Thyroid gland (tissue), 4 donors: ENCODE results near the gene TAC3.

Source experiments
- CTCF ChIP-seq, 6 experiments: fragments of 200-600 bp in 3 of 6; fragments of 450-650 bp in 3 of 6; sonication (generic) in 3 of 6; IDR thresholded peaks; one replicate each; pipeline ENCODE4 v1.5.1; 2016 to 2019; ENCODE audit warnings: antibody characterized with exemption in 6 of 6, mild to moderate bottlenecking in 2 of 6, inconsistent platforms in 1 of 6, moderate library complexity in 1 of 6
- POLR2A ChIP-seq, 2 donors: fragments of 450-650 bp; IDR thresholded peaks; one replicate each; pipeline ENCODE4 v1.6.1; 2017; ENCODE audit warnings: antibody characterized with exemption in 2 of 2, mild to moderate bottlenecking in 2 of 2, moderate library complexity in 1 of 2

- TF ChIP-seq POLR2A (IDR thresholded peaks at IDR 0.05) (no peak), CTCF (IDR thresholded peaks at IDR 0.05) (no peak)
Measured at GRCh38 chr12:56979628-56980027, 36.7 kb downstream of the TAC3 start.
